Thyroid gland (tissue), 4 donors: ENCODE data around the gene MAGI1.

ENCODE experiments used
- CTCF ChIP-seq, 6 experiments: fragments of 200-600 bp in 3 of 6; fragments of 450-650 bp in 3 of 6; sonication (generic) in 3 of 6; IDR thresholded peaks; one replicate each; pipeline ENCODE4 v1.5.1; 2016 to 2019; ENCODE audit warnings: antibody characterized with exemption in 6 of 6, mild to moderate bottlenecking in 2 of 6, inconsistent platforms in 1 of 6, moderate library complexity in 1 of 6
- POLR2A ChIP-seq, 2 donors: fragments of 450-650 bp; IDR thresholded peaks; one replicate each; pipeline ENCODE4 v1.6.1; 2017; ENCODE audit warnings: antibody characterized with exemption in 2 of 2, mild to moderate bottlenecking in 2 of 2, moderate library complexity in 1 of 2

DNA sequence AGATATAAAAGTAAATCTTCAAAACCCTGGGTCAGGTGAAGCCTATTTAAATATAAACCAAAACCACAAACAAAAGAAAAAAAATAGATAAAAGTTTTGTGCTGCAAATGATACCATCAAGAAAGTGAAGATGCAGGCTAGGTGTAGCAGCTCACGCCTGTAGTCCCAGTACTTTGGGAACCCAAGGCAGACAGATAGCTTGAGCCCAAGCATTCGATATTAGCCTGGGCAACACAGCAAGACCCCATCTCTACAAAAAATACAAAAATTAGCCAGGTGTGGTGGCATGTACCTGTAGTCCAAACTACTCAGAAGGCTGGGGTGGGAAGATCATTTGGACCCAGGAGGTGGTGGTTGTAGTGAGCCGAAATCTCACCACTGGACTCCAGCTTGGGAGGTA lies 164.8 kb downstream of the MAGI1 start:
- TF ChIP-seq CTCF (IDR thresholded peaks at IDR 0.05), result no peak
- no peak for TF ChIP-seq POLR2A (IDR thresholded peaks at IDR 0.05)
